Psoas muscle (tissue), 8 donors: Measurements from ENCODE around the gene EBF3. TPM values are rescaled to one million over a fixed set of nuclear protein-coding genes. Genes with fewer than 3 reads are reported as not detected.

Experiments
- ATAC-seq, 4 donors: fragments of 200-7000 bp; cut with Tn5 transposase; one replicate each; pipeline ENCODE4 v1.9.1; 2020; ENCODE audit warnings: moderate library complexity in 3 of 4, mild to moderate bottlenecking in 2 of 4
- DNase-seq, 2 donors: peaks; one replicate each; pipeline ENCODE4 v3.0.0-alpha.2; 2020
- H3K27ac ChIP-seq: fragments of 200-600 bp; one replicate; pipeline ENCODE4 v1.8.0; 2022
- H3K27me3 ChIP-seq, 3 donors: fragments of 200-600 bp in 1 of 3; one replicate each; pipeline versions ENCODE4 v1.6.1 to v1.8.0; 2013 to 2022; ENCODE audit warnings: low read length in 2 of 3, mild to moderate bottlenecking in 2 of 3, moderate library complexity in 1 of 3; ENCODE audit not compliant: insufficient read depth in 3 of 3
- H3K36me3 ChIP-seq, 2 donors: fragments of 200-600 bp in 1 of 2; one replicate each; pipeline versions ENCODE4 v1.6.1 to v1.8.0; 2013 to 2022; ENCODE audit warnings: low read depth in 1 of 2, mild to moderate bottlenecking in 1 of 2, moderate library complexity in 1 of 2; ENCODE audit not compliant: insufficient read depth in 1 of 2
- H3K4me1 ChIP-seq: fragments of 200-600 bp; one replicate; pipeline ENCODE4 v1.8.0; 2022
- H3K4me3 ChIP-seq: fragments of 200-600 bp; one replicate; pipeline ENCODE4 v1.8.0; 2022; ENCODE audit warnings: mild to moderate bottlenecking
- H3K9me3 ChIP-seq: fragments of 200-600 bp; one replicate; pipeline ENCODE4 v1.8.0; 2022
- WGBS, 3 donors: extraction: QIAGEN DNeasy Blood & Tissue Kit; methylation state at CpG; one replicate each; pipeline versions ENCODE4 v1.1.6 to v1.1.7; 2013; 5-methylcytosine and 5-hydroxymethylcytosine counted together
- intact Hi-C, 2 donors: fragments of 100-400 bp; cut with DNase I; formaldehyde crosslinking; loops; one replicate each; pipeline versions ENCODE4 v1.11.0 to v1.14.2; 2022
- polyA plus RNA-seq, 3 donors: library from polyadenylated mRNA; stranded (reverse); fragments of 200-250 nt; gene quantifications; one replicate each; pipeline ENCODE4 v1.2.3, GENCODE V29; 2013
- total RNA-seq, 4 donors: library from RNA; stranded (reverse); fragmentation: NEBNext Ultra II Directional in 2 of 4; extraction: Animal tissue kit (Norgen Biotek cat#: 25700) in 2 of 4; gene quantifications; one replicate each; pipeline versions ENCODE4 v1.2.1 to v1.2.4, GENCODE V29; 2021 to 2023
- TF ChIP-seq, protein P1 (sequence below): fragments of 200-600 bp; IDR thresholded peaks from one replicate; pipeline ENCODE4 v1.8.0; 2022; ENCODE audit warnings: antibody characterized with exemption
- donor health status: healthy with polysubstance abuse.
- donor health status: DM: no; HTN: no; CAD: no; lungs with moderate emphysema.
- donor health status: Bipolar disorder and iron deficiency.
- donor health status: healthy.
- donor health status: DM: yes; HTN: yes; CAD: no.
- donor health status: DM: no; HTN: no; CAD: no.
- donor health status: DM: no; HTN: no; CAD: no.
- donor health status: DM: yes; HTN: yes; CAD: no.

Gene EBF3
- total and polyA plus RNA-seq, 7 donors: 3.2 to 10.1 (median 5.2) TPM

DNA sequence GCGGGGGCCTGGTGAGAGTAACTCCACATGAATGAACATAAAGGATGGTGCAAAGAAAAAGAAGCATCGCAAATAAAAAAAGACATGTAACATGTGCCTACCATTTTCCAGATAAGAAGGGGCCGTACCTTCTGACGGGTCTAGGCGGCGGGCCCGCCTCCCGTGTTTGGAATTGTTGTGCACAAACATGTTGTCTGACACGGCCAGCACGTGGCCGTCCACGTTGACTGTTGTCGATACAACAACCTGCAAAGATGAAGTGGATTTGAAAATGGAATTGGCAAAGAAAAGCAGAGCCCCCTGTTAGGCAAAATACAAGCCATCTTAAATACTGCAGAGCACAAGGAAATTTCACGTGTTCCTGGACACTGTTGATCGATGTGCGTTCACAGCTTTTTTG, 90.7 kb downstream of the EBF3 start:
- Histone ChIP-seq H3K27me3 (no peaks in the 10 kb centered on the region), H3K9me3 (no peaks in the 10 kb centered on the region), H3K27ac (no peak overlapping the region), H3K36me3 (peaks cover 0 to 17% of the 10 kb centered on the region in 2 donors), H3K4me3 (no peak overlapping the region), H3K4me1 (peaks cover 4% of the 10 kb centered on the region)
- intact Hi-C loops: no loop called here
- no peak for DNase-seq
- 92 to 94% (median 92%) methylated on average over 16 of the region's 16 CpGs for WGBS, 3 donors
- ATAC-seq: no peak
- TF ChIP-seq, protein P1, sequence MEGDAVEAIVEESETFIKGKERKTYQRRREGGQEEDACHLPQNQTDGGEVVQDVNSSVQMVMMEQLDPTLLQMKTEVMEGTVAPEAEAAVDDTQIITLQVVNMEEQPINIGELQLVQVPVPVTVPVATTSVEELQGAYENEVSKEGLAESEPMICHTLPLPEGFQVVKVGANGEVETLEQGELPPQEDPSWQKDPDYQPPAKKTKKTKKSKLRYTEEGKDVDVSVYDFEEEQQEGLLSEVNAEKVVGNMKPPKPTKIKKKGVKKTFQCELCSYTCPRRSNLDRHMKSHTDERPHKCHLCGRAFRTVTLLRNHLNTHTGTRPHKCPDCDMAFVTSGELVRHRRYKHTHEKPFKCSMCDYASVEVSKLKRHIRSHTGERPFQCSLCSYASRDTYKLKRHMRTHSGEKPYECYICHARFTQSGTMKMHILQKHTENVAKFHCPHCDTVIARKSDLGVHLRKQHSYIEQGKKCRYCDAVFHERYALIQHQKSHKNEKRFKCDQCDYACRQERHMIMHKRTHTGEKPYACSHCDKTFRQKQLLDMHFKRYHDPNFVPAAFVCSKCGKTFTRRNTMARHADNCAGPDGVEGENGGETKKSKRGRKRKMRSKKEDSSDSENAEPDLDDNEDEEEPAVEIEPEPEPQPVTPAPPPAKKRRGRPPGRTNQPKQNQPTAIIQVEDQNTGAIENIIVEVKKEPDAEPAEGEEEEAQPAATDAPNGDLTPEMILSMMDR: no peak

DNA sequence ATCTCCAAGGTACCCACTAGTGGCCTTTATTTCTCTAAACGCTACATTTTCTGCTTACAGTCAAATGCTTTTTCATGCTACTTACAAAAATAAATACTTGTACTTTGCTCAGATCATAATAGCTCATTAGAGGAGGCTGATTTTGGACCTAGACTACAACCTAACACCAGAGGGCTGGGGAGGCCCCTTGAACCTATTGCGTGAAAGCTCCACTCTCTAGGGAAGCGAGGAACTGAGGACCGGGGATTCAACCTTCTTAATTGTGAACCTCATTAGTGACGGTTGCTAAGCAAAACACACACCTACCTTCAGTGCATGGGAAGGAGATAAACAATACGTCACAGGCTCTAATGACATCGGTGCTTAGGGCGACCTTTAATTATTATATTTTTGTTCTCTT, 92.1 kb downstream of the EBF3 start:
- H3K27ac ChIP-seq: no peak overlapping the region
- peaks cover 4% of the 10 kb centered on the region for H3K4me1 ChIP-seq
- H3K27me3 ChIP-seq: no peaks in the 10 kb centered on the region
- TF ChIP-seq, protein P1: no peak
- no peak overlapping the region for H3K4me3 ChIP-seq
- ATAC-seq: no peak
- H3K36me3 ChIP-seq: peaks cover 0 to 30% of the 10 kb centered on the region in 2 donors
- 83 to 90% (median 89%) methylated on average over 8 of the region's 8 CpGs for WGBS, 3 donors
- no peak for DNase-seq
- H3K9me3 ChIP-seq: no peaks in the 10 kb centered on the region
- intact Hi-C loops: no loop called here

DNA sequence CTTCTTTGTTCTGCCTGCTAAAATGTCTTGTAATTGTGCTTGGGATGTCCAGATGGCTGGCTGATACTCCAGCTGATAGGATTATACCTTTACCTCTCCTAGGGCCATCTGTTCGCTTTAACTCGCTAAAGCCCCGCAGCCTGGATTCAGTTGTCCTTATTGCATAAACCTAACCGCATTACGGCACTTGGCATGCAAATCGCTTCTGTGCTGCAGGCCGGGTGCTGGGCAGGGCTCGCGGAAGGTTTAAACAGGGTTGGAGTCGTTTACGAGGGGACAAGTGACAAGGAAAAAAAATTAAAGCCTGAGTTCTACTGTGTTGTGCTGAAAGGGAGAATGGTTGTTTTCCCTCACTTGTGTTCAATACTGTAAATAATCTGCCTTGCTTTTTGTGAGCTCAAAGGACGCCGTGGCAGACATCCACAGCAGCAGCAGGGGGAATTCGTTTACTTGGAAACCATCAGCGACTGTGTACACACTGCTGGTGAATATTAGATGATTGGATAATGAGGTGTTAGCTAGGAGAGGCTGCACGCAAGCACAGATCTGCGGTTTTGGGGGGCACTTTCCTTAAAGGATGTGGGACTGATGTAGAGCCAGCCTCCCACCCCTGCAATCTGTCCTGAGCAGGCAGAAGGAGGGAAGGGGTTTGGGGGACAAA, 93.0 kb downstream of the EBF3 start:
- intact Hi-C loops: no loop called here
- peaks cover 4% of the 10 kb centered on the region for H3K4me1 ChIP-seq
- no peaks in the 10 kb centered on the region for H3K27me3 ChIP-seq
- 25 to 54% (median 32%) methylated on average over 17 of the region's 17 CpGs for WGBS, 3 donors
- peaks cover 0 to 38% of the 10 kb centered on the region in 2 donors for H3K36me3 ChIP-seq
- H3K27ac ChIP-seq: peak overlapping the region; percentile 3
- peak; percentile 69 to 85 (median 80) for ATAC-seq
- peak in 1 of 2 donors; percentile 56 for DNase-seq
- no peak overlapping the region for H3K4me3 ChIP-seq
- TF ChIP-seq, protein P1: no peak
- H3K9me3 ChIP-seq: no peaks in the 10 kb centered on the region

DNA sequence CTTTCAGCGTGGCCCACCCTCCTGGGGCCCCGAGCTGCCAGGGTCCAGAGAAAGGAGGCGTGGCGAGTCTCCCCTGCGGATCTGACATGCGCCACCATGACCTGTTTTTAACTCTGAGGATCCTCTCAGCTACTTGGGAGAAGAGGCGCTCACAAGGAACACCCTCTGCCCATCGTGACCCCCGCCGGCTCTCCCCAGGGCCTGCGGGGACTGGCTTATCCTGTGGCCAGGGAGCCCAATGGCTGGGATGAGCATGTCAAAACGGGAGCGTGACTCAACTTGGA, 93.7 kb downstream of the EBF3 start:
- Histone ChIP-seq H3K9me3 (no peaks in the 10 kb centered on the region), H3K27ac (no peak overlapping the region), H3K4me3 (no peak overlapping the region), H3K27me3 (no peaks in the 10 kb centered on the region), H3K36me3 (peaks cover 0 to 45% of the 10 kb centered on the region in 2 donors), H3K4me1 (peaks cover 4% of the 10 kb centered on the region)
- ATAC-seq: peak in 1 of 4 donors; percentile 24
- TF ChIP-seq, protein P1: no peak
- intact Hi-C loops: no loop called here
- WGBS, 3 donors: 84 to 90% (median 89%) methylated on average over 12 to 13 of the region's 13 CpGs
- peak in 1 of 2 donors; percentile 34 for DNase-seq
